HepG2 (cell line): ENCODE results near the gene MCF2L. TPM values are rescaled to one million over a fixed set of nuclear protein-coding genes. Genes with fewer than 3 reads are reported as not detected.
A peak's percentile ranks its signal among the peaks of the same experiment; 100 is the strongest.

Experiments
- ATAC-seq: fragments of 200-7000 bp; cut with Tn5 transposase; 3 replicates; pipeline ENCODE4 v1.9.1; 2020; ENCODE audit warnings: mild to moderate bottlenecking, moderate library complexity
- BruUV-seq: library from RNA; stranded (reverse); fragments of 400-500 nt; replicated peaks from 2 replicates; lab custom pipeline; 2021; lab: Mats Ljungman, UMichigan
- CTCF ChIA-PET: fragments of 300-600 bp; formaldehyde crosslinking; extraction: SDS; loops from one replicate; lab custom pipeline; 2021; ENCODE audit warnings: low total read pairs, inconsistent platforms, low intra/inter-chr PET ratio; lab: Yijun Ruan, JAX
- POLR2A ChIA-PET: fragments of 350-600 bp; sonication (Branson Sonifier 250); formaldehyde crosslinking; loops from one replicate; lab custom pipeline; 2020; ENCODE audit warnings: antibody characterized with exemption, inconsistent platforms; lab: Yijun Ruan, JAX
- DNase-seq: peaks from one replicate; pipeline ENCODE4 v3.0.0-alpha.2; 2015; ENCODE audit warnings: low spot score
- FAIRE-seq: peaks from 3 replicates; lab custom pipeline; 2011; peaks lifted over from hg19 to GRCh38; lab: Jason Lieb, UNC
- H2AFZ ChIP-seq: one replicate; pipeline ENCODE4 v1.6.1; 2011; ENCODE audit warnings: low read length, inconsistent platforms
- H3K27ac ChIP-seq: fragments of 300-600 bp; 3 replicates; pipeline ENCODE4 v1.8.0; 2011; ENCODE audit warnings: mixed run types, mild to moderate bottlenecking, mixed read lengths, low read length, inconsistent platforms; ENCODE audit not compliant: insufficient read depth; ENCODE audit errors: extremely low read length
- H3K27me3 ChIP-seq, 2 experiments: fragments of 200-600 bp in 1 of 2; 2 replicates in 1 of 2; 3 replicates in 1 of 2; pipeline versions ENCODE4 v1.6.0 to v1.8.0; 2011; ENCODE audit warnings: low read length in 2 of 2, mild to moderate bottlenecking in 2 of 2, moderate library complexity in 2 of 2, inconsistent platforms in 1 of 2; ENCODE audit not compliant: insufficient read depth in 2 of 2, control insufficient read depth in 1 of 2
- H3K36me3 ChIP-seq, 2 experiments: fragments of 200-600 bp in 1 of 2; replicated peaks in 1 of 2; 2 replicates in 1 of 2; 3 replicates in 1 of 2; pipeline versions ENCODE4 v1.5.1 to v1.8.0; 2011; ENCODE audit warnings: low read length in 2 of 2, inconsistent platforms in 1 of 2; ENCODE audit not compliant: insufficient read depth in 2 of 2, control insufficient read depth in 1 of 2
- H3K4me1 ChIP-seq: 2 replicates; pipeline ENCODE4 v1.5.1; 2012; ENCODE audit warnings: low read length, inconsistent platforms; ENCODE audit not compliant: insufficient read depth
- H3K4me2 ChIP-seq: 2 replicates; pipeline ENCODE4 v1.6.0; 2011; ENCODE audit warnings: low read depth, low read length, inconsistent platforms
- H3K4me3 ChIP-seq, 3 experiments: fragments of 200-600 bp in 1 of 3; sonication (generic), shearing (Covaris generic) in 1 of 3; replicated peaks in 1 of 3; 2 replicates each; pipeline ENCODE4 v1.5.1; 2011 to 2016; ENCODE audit warnings: low read length in 3 of 3, inconsistent platforms in 2 of 3, low read depth in 2 of 3, mild to moderate bottlenecking in 2 of 3, control low read depth in 1 of 3, mixed read lengths in 1 of 3; ENCODE audit not compliant: insufficient read depth in 1 of 3
- H3K79me2 ChIP-seq: one replicate; pipeline ENCODE4 v1.6.1; 2011; ENCODE audit warnings: low read length, inconsistent platforms; ENCODE audit not compliant: insufficient read depth
- H3K9ac ChIP-seq: 2 replicates; pipeline ENCODE4 v1.6.0; 2011; ENCODE audit warnings: mild to moderate bottlenecking, low read depth, low read length, inconsistent platforms; ENCODE audit not compliant: insufficient read depth
- H3K9me3 ChIP-seq: 2 replicates; pipeline ENCODE4 v1.5.1; 2012; ENCODE audit warnings: mild to moderate bottlenecking, low read length
- H4K20me1 ChIP-seq: 2 replicates; pipeline ENCODE4 v1.6.0; 2011; ENCODE audit warnings: inconsistent platforms, mild to moderate bottlenecking, low read length, moderate library complexity; ENCODE audit not compliant: insufficient read depth
- FOXJ3 ChIP-seq: sonication (generic); formaldehyde crosslinking; IDR thresholded peaks from 2 replicates; pipeline ENCODE4 v1.4.0; 2020; ENCODE audit warnings: missing genetic modification reagents, mild to moderate bottlenecking, borderline replicate concordance
- FOXK1 ChIP-seq: sonication (generic); formaldehyde crosslinking; IDR thresholded peaks from 2 replicates; pipeline ENCODE4 v1.4.0; 2020; ENCODE audit warnings: low read depth, missing genetic modification reagents, borderline replicate concordance
- GABPA ChIP-seq, 2 experiments: IDR thresholded peaks; 2 replicates each; pipeline ENCODE4 v1.6.1; 2011 to 2016; ENCODE audit warnings: low read depth in 2 of 2, low read length in 1 of 2, missing biosample characterization in 1 of 2, missing genetic modification characterization in 1 of 2
- KLF11 ChIP-seq: IDR thresholded peaks from 2 replicates; pipeline ENCODE4 v1.6.1; 2016; ENCODE audit warnings: missing compliant biosample characterization
- RFXAP ChIP-seq: sonication (generic); formaldehyde crosslinking; IDR thresholded peaks from 2 replicates; pipeline ENCODE4 v1.4.0; 2020; ENCODE audit warnings: missing genetic modification reagents, borderline replicate concordance
- SMC3 ChIP-seq: IDR thresholded peaks from 2 replicates; pipeline ENCODE4 v1.6.1; 2011; ENCODE audit warnings: low read length, improper control_type of control experiment
- SOX6 ChIP-seq, 2 experiments: fragments of 450-650 bp in 1 of 2; sonication (generic) in 1 of 2; formaldehyde crosslinking in 1 of 2; IDR thresholded peaks; 2 replicates each; pipeline versions ENCODE4 v1.4.0 to v1.6.1; 2017 to 2020; ENCODE audit warnings: antibody characterized with exemption in 1 of 2, mild to moderate bottlenecking in 1 of 2, missing genetic modification reagents in 1 of 2
- XRCC5 ChIP-seq: fragments of 200-400 bp; formaldehyde crosslinking; optimal IDR thresholded peaks from 2 replicates; pipeline ENCODE3; 2017; ENCODE audit warnings: mild to moderate bottlenecking, low read length
- YY1 ChIP-seq: IDR thresholded peaks from 2 replicates; pipeline ENCODE4 v1.6.1; 2011; ENCODE audit warnings: low read length, low read depth, moderate library complexity, mild to moderate bottlenecking; ENCODE audit not compliant: insufficient read depth, insufficient replicate concordance
- ZNF256 ChIP-seq: sonication (generic); formaldehyde crosslinking; conservative IDR thresholded peaks from 2 replicates; pipeline ENCODE4 v1.4.0; 2020; ENCODE audit warnings: missing genetic modification reagents
- WGBS: methylation state at CpG from one replicate; pipeline ENCODE4 v1.1.6; 2017; ENCODE audit warnings: low lambda C conversion rate; 5-methylcytosine and 5-hydroxymethylcytosine counted together
- in situ Hi-C: cut with HindIII; loops from 2 replicates; pipeline ENCODE4 v1.10.0; 2017; ENCODE audit warnings: low pct_unique_long_range_greater_than_20kb; ENCODE audit not compliant: extremely low pct_ligation_motif_present
- intact Hi-C: fragments of 100-400 bp; cut with micrococcal nuclease; formaldehyde crosslinking; loops from one replicate; pipeline ENCODE4 v1.10.0; 2022; ENCODE audit not compliant: unreplicated experiment
- polyA plus RNA-seq, 8 experiments: library from polyadenylated mRNA; depleted of rRNA in 3 of 8; stranded (reverse) in 7 of 8; unstranded in 1 of 8; fragments of >200 nt; fragmentation: Illumina TruSeq in 4 of 8; extraction: Trizol in 4 of 8; gene quantifications; 2 replicates each; pipeline versions ENCODE4 v1.2.1 to v1.2.3, GENCODE V29; 2011 to 2016; ENCODE audit warnings: low read depth in 4 of 8, missing spikeins in 1 of 8, mixed read lengths in 1 of 8; ENCODE audit not compliant: insufficient read depth in 1 of 8
- total RNA-seq, 5 experiments: library from RNA; depleted of rRNA; stranded (reverse); fragments of >200 nt; fragmentation: Illumina TruSeq; extraction: Trizol; gene quantifications; 2 replicates each; pipeline ENCODE4 v1.2.3, GENCODE V29; 2016; ENCODE audit warnings: low read depth in 1 of 5
- TF ChIP-seq, protein P1 (sequence below): sonication (generic); formaldehyde crosslinking; IDR thresholded peaks from 2 replicates; pipeline ENCODE4 v1.4.0; 2020; ENCODE audit warnings: missing genetic modification reagents, borderline replicate concordance
- TF ChIP-seq, protein P2 (sequence below): sonication (generic); formaldehyde crosslinking; IDR thresholded peaks from 2 replicates; pipeline ENCODE4 v1.4.0; 2020; ENCODE audit warnings: low read depth, mild to moderate bottlenecking, missing genetic modification reagents
- TF ChIP-seq, protein P3 (sequence below): sonication (generic); formaldehyde crosslinking; IDR thresholded peaks from 2 replicates; pipeline ENCODE4 v1.8.1; 2023; ENCODE audit warnings: missing genetic modification reagents, inconsistent platforms, borderline replicate concordance
- TF ChIP-seq, protein P4 (sequence below): IDR thresholded peaks from 2 replicates; pipeline ENCODE4 v1.6.1; 2016; ENCODE audit warnings: low read depth, control low read depth
- TF ChIP-seq, protein P5 (sequence below): sonication (generic); formaldehyde crosslinking; IDR thresholded peaks from 2 replicates; pipeline ENCODE4 v1.4.0; 2020; ENCODE audit warnings: mild to moderate bottlenecking, missing genetic modification reagents

Gene MCF2L
- total and polyA plus RNA-seq, 2 of the 13 experiments (the other 11 are each of a cell fraction or from before 2014, with no cell fraction given), result 19.4 to 28.4 TPM

DNA sequence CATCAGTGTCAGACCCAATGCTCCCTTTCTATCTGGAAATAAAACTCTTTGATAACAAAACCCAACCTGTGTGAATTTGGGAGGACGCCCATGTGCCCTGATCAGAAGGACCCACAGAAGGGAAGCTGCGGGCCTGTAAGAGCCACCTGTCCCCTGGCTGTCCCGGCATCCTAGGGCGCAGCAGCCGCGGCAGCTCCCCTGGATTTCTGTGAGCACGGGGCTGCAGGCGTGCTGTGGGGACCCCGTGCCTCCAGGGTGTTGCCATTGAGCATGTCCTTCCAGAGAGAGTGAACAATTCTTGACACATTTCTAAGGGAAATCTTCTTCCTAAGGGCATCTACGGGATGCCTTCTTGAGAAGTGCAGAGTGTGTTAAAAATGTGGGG, 60.0 kb downstream of the MCF2L start (continued):
- TF ChIP-seq, protein P1, sequence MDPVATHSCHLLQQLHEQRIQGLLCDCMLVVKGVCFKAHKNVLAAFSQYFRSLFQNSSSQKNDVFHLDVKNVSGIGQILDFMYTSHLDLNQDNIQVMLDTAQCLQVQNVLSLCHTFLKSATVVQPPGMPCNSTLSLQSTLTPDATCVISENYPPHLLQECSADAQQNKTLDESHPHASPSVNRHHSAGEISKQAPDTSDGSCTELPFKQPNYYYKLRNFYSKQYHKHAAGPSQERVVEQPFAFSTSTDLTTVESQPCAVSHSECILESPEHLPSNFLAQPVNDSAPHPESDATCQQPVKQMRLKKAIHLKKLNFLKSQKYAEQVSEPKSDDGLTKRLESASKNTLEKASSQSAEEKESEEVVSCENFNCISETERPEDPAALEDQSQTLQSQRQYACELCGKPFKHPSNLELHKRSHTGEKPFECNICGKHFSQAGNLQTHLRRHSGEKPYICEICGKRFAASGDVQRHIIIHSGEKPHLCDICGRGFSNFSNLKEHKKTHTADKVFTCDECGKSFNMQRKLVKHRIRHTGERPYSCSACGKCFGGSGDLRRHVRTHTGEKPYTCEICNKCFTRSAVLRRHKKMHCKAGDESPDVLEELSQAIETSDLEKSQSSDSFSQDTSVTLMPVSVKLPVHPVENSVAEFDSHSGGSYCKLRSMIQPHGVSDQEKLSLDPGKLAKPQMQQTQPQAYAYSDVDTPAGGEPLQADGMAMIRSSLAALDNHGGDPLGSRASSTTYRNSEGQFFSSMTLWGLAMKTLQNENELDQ, result no peak

DNA sequence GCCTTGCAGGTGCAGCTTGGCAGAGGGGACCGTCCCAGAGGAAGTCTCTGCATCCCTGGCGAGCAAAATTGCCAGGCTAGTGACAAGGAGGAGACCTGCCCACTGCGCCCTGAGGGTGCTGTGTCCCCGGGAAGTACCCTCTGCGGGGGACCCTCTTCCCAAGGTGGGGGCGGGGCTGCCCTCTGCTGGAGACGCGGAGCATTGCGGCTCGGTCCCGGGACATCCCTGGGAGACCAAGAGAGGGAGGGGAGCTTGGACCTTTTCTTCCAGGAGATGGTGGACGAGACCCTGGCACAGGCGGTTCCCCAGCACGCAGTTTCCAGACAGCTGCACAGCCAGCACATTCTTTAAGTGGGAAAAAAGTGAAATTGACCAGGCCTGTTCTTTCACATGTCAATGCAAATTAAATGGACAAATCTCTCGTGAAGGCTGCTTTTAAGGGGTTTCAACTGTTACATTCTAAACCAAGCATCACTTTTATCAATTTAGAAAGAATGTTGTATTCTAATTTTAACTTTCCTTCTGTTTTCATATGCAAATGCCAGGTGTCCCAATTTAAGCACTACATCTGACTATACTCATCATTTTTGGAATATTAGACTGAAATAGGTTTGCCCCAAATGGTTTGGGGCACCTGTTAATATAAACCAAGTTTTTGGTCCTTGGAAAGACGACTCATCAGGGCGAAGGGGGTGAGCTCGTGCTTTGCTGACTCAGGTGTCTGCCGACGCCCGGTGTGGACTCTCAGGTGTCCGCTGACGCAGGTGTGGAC, 60.7 kb downstream of the MCF2L start:
- POLR2A ChIA-PET, result interaction anchor here (1.6 kb wide), 1 partner anchor 60 kb away, joined by 3 read pairs; no protein-coding TSS in a partner anchor
- TF ChIP-seq, protein P2, sequence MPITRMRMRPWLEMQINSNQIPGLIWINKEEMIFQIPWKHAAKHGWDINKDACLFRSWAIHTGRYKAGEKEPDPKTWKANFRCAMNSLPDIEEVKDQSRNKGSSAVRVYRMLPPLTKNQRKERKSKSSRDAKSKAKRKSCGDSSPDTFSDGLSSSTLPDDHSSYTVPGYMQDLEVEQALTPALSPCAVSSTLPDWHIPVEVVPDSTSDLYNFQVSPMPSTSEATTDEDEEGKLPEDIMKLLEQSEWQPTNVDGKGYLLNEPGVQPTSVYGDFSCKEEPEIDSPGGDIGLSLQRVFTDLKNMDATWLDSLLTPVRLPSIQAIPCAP, result no peak
- TF ChIP-seq GABPA (IDR thresholded peaks at IDR 0.05; ENCODE audit: low read depth, low read length) (no peak), GABPA (CRISPR knock-in tag; IDR thresholded peaks at IDR 0.05; ENCODE audit: low read depth) (no peak), SOX6 (IDR thresholded peaks at IDR 0.05) (no peak), SOX6 (CRISPR knock-in tag; IDR thresholded peaks at IDR 0.05) (peak; percentile 24; the same call in 1 of the 2 replicates), XRCC5 (peak; percentile 83), KLF11 (CRISPR knock-in tag) (no peak), SMC3 (peak; percentile 56; the same call in 1 of the 2 replicates), FOXK1 (no peak), ZNF256 (CRISPR knock-in tag) (no peak), RFXAP (CRISPR knock-in tag) (no peak), FOXJ3 (no peak), YY1 (peak; percentile 33)
- TF ChIP-seq, protein P3, sequence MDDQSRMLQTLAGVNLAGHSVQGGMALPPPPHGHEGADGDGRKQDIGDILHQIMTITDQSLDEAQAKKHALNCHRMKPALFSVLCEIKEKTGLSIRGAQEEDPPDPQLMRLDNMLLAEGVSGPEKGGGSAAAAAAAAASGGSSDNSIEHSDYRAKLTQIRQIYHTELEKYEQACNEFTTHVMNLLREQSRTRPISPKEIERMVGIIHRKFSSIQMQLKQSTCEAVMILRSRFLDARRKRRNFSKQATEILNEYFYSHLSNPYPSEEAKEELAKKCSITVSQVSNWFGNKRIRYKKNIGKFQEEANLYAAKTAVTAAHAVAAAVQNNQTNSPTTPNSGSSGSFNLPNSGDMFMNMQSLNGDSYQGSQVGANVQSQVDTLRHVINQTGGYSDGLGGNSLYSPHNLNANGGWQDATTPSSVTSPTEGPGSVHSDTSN (CRISPR knock-in tag), result no peak
- TF ChIP-seq, protein P4, sequence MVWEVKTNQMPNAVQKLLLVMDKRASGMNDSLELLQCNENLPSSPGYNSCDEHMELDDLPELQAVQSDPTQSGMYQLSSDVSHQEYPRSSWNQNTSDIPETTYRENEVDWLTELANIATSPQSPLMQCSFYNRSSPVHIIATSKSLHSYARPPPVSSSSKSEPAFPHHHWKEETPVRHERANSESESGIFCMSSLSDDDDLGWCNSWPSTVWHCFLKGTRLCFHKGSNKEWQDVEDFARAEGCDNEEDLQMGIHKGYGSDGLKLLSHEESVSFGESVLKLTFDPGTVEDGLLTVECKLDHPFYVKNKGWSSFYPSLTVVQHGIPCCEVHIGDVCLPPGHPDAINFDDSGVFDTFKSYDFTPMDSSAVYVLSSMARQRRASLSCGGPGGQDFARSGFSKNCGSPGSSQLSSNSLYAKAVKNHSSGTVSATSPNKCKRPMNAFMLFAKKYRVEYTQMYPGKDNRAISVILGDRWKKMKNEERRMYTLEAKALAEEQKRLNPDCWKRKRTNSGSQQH (CRISPR knock-in tag), result no peak
- TF ChIP-seq, protein P5, sequence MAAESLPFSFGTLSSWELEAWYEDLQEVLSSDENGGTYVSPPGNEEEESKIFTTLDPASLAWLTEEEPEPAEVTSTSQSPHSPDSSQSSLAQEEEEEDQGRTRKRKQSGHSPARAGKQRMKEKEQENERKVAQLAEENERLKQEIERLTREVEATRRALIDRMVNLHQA (CRISPR knock-in tag), result no peak

More for the DNA sequence above, 60.7 kb downstream of the MCF2L start:
- Histone ChIP-seq H3K27me3 (no peaks in the 10 kb centered on the region), H2AFZ (no peak overlapping the region), H4K20me1 (no peaks in the 10 kb centered on the region), H3K9ac (no peak overlapping the region), H3K36me3 (peaks cover 3 to 5% of the 10 kb centered on the region in 2 experiments; a peak in 3 of 5 replicates), H3K4me1 (peaks cover 10% of the 10 kb centered on the region), H3K79me2 (no peaks in the 10 kb centered on the region), H3K4me3 (no peak overlapping the region), H3K9me3 (no peaks in the 10 kb centered on the region), H3K27ac (no peak overlapping the region), H3K4me2 (no peak overlapping the region)
- no peak for FAIRE-seq
- in situ Hi-C loops, result no loop called here
- intact Hi-C loops, result loop anchor here (1.0 to 2.0 kb wide), 2 partner anchors 61 to 87 kb away; partner anchors contain the start of gene MCF2L
- 63% methylated on average over 13 of the region's 23 CpGs for WGBS
- CTCF ChIA-PET, result interaction anchor here (2.7 kb wide), 1 partner anchor 87 kb away, joined by 45 read pairs; no protein-coding TSS in a partner anchor
- peak; percentile 77 for ATAC-seq
- no TSS peak for BruUV-seq
- DNase-seq, result peak; percentile 25
